GM12878 (cell line): Measurements from ENCODE around the gene KDM2A. TPM values are rescaled to one million over a fixed set of nuclear protein-coding genes. Genes with fewer than 3 reads are reported as not detected.

Source experiments
- CHD1 ChIP-seq: IDR thresholded peaks from 2 replicates; pipeline ENCODE4 v1.6.1; 2012; ENCODE audit warnings: low read depth, low read length, improper control_type of control experiment
- CREB1 ChIP-seq: IDR thresholded peaks from 2 replicates; pipeline ENCODE4 v1.6.1; 2012; ENCODE audit warnings: low read depth, mild to moderate bottlenecking, inconsistent platforms
- FOS ChIP-seq: IDR thresholded peaks from 3 replicates; pipeline ENCODE4 v1.6.1; 2011; ENCODE audit warnings: borderline replicate concordance; ENCODE audit not compliant: insufficient read length; ENCODE audit errors: extremely low read depth
- HCFC1 ChIP-seq: fragments of 150-350 bp; IDR thresholded peaks from 2 replicates; pipeline ENCODE4 v1.6.1; 2014; ENCODE audit warnings: low read length
- HDAC2 ChIP-seq: fragments of 200-600 bp; sonication (generic); IDR thresholded peaks from 2 replicates; pipeline ENCODE4 v1.6.1; 2017
- MTA2 ChIP-seq: fragments of 450-650 bp; IDR thresholded peaks from 2 replicates; pipeline ENCODE4 v1.6.1; 2016; ENCODE audit warnings: low read depth, mild to moderate bottlenecking, moderate library complexity
- NFYB ChIP-seq: IDR thresholded peaks from 2 replicates; pipeline ENCODE4 v1.6.1; 2011; ENCODE audit warnings: low read depth, mild to moderate bottlenecking, low read length, improper control_type of control experiment, moderate library complexity; ENCODE audit not compliant: insufficient read depth
- RB1 ChIP-seq: fragments of 450-650 bp; formaldehyde crosslinking; IDR thresholded peaks from 2 replicates; pipeline ENCODE4 v1.6.1; 2017; ENCODE audit warnings: mild to moderate bottlenecking, borderline replicate concordance
- RBBP5 ChIP-seq: fragments of 200-600 bp; sonication (generic); conservative IDR thresholded peaks from 2 replicates; pipeline ENCODE4 v1.6.1; 2016
- REST ChIP-seq: IDR thresholded peaks from 2 replicates; pipeline ENCODE4 v1.6.1; 2012; ENCODE audit warnings: mild to moderate bottlenecking, low read depth, low read length
- SMC3 ChIP-seq: IDR thresholded peaks from 2 replicates; pipeline ENCODE4 v1.6.1; 2011; ENCODE audit warnings: low read length, improper control_type of control experiment, borderline replicate concordance
- SREBF1 ChIP-seq: IDR thresholded peaks from 2 replicates; pipeline ENCODE4 v1.6.1; 2012; ENCODE audit warnings: mild to moderate bottlenecking, low read length
- YY1 ChIP-seq: IDR thresholded peaks from 2 replicates; pipeline ENCODE4 v1.6.1; 2011; ENCODE audit warnings: low read depth, mild to moderate bottlenecking, low read length
- ZBTB11 ChIP-seq: fragments of 450-650 bp; formaldehyde crosslinking; IDR thresholded peaks from 2 replicates; pipeline ENCODE4 v1.5.0; 2022; ENCODE audit warnings: mild to moderate bottlenecking, missing genetic modification characterization
- ZNF207 ChIP-seq: fragments of 450-650 bp; IDR thresholded peaks from 2 replicates; pipeline ENCODE4 v1.6.1; 2014; ENCODE audit warnings: antibody characterized with exemption, mild to moderate bottlenecking, borderline replicate concordance
- polyA plus RNA-seq, 11 experiments: library from polyadenylated mRNA; depleted of rRNA in 4 of 11; unstranded in 6 of 11; stranded (reverse) in 5 of 11; fragments of >200 nt; fragmentation: Nextera tagmentation in 4 of 11; fragmentation: Illumina TruSeq in 1 of 11; extraction: Ambion mirVana in 4 of 11; extraction: Trizol in 1 of 11; gene quantifications; 1 replicate in 1 of 11; 2 replicates in 10 of 11; pipeline versions ENCODE4 v1.2.1 to v1.2.3, GENCODE V29; 2011 to 2016; ENCODE audit warnings: inconsistent platforms in 2 of 11, missing spikeins in 2 of 11, low read depth in 1 of 11
- total RNA-seq, 4 experiments: library from RNA; depleted of rRNA in 3 of 4; stranded (reverse); fragments of >200 nt in 3 of 4; fragmentation: Illumina TruSeq in 1 of 4; extraction: Trizol in 1 of 4; gene quantifications; 2 replicates each; pipeline versions ENCODE4 v1.2.1 to v1.2.3, GENCODE V29; 2013 to 2021
- TF ChIP-seq, protein P1 (sequence below): fragments of 450-650 bp; IDR thresholded peaks from 2 replicates; pipeline ENCODE4 v1.6.1; 2016; ENCODE audit warnings: mild to moderate bottlenecking
- TF ChIP-seq, protein P2 (sequence below): IDR thresholded peaks from 2 replicates; pipeline ENCODE4 v1.6.1; 2011; ENCODE audit warnings: mild to moderate bottlenecking, low read depth, low read length, moderate library complexity; ENCODE audit not compliant: insufficient replicate concordance
- TF ChIP-seq, protein P3 (sequence below): fragments of 450-650 bp; conservative IDR thresholded peaks from 2 replicates; pipeline ENCODE4 v1.6.1; 2017; ENCODE audit warnings: mild to moderate bottlenecking, moderate library complexity

Gene KDM2A
- total and polyA plus RNA-seq, 10 of the 15 experiments (the other 5 are each of a cell fraction or from before 2014, with no cell fraction given): 10.5 to 69.3 (median 41.6) TPM

DNA sequence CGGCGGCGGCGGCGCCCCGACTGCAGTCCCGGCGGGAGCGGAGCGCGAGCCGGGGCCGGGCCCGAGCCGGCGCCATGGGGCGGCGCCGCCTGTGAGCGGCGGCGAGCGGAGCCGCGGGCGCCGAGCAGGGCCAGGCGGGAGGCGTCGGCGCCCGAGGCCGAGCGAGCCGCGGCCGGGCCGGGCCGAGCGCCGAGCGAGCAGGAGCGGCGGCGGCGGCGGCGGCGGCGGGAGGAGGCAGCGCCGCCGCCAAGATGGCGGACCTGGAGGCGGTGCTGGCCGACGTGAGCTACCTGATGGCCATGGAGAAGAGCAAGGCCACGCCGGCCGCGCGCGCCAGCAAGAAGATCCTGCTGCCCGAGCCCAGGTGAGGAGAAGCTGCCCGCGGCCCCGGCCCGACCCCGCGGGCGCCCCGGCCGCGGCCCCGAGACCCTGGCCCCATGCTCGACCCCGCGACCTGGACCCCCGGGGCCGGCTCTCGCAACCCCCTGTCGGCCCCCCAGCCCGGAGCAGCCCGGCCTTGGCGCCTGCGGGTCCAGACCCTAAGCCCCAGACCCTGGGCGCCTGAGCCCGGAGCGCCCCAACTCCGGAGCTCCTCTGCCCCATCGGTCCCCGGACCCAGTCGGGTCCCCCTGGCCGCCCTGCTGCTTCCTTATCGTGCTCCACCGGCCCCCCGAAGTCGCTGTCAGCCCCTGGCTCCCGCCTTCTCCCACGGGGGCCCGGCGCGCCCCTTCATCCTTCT is 147.6 kb downstream of the KDM2A start, which contains the start of gene GRK2 (continued):
- TF ChIP-seq ZNF207: no peak
- TF ChIP-seq YY1: peak; percentile 90
- TF ChIP-seq, protein P1, sequence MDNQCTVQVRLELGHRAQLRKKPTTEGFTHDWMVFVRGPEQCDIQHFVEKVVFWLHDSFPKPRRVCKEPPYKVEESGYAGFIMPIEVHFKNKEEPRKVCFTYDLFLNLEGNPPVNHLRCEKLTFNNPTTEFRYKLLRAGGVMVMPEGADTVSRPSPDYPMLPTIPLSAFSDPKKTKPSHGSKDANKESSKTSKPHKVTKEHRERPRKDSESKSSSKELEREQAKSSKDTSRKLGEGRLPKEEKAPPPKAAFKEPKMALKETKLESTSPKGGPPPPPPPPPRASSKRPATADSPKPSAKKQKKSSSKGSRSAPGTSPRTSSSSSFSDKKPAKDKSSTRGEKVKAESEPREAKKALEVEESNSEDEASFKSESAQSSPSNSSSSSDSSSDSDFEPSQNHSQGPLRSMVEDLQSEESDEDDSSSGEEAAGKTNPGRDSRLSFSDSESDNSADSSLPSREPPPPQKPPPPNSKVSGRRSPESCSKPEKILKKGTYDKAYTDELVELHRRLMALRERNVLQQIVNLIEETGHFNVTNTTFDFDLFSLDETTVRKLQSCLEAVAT: no peak
- no peak for TF ChIP-seq CREB1
- no peak for TF ChIP-seq NFYB
- no peak for TF ChIP-seq MTA2
- no peak for TF ChIP-seq SMC3
- TF ChIP-seq REST: no peak
- no peak for TF ChIP-seq RBBP5
- no peak for TF ChIP-seq CHD1
- no peak for TF ChIP-seq ZBTB11
- no peak for TF ChIP-seq HDAC2
- TF ChIP-seq RB1: no peak; the same call in 1 of the 2 replicates
- TF ChIP-seq, protein P2, sequence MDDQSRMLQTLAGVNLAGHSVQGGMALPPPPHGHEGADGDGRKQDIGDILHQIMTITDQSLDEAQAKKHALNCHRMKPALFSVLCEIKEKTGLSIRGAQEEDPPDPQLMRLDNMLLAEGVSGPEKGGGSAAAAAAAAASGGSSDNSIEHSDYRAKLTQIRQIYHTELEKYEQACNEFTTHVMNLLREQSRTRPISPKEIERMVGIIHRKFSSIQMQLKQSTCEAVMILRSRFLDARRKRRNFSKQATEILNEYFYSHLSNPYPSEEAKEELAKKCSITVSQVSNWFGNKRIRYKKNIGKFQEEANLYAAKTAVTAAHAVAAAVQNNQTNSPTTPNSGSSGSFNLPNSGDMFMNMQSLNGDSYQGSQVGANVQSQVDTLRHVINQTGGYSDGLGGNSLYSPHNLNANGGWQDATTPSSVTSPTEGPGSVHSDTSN: no peak
- TF ChIP-seq FOS: no peak
- no peak for TF ChIP-seq SREBF1
- TF ChIP-seq HCFC1: no peak
- TF ChIP-seq, protein P3, sequence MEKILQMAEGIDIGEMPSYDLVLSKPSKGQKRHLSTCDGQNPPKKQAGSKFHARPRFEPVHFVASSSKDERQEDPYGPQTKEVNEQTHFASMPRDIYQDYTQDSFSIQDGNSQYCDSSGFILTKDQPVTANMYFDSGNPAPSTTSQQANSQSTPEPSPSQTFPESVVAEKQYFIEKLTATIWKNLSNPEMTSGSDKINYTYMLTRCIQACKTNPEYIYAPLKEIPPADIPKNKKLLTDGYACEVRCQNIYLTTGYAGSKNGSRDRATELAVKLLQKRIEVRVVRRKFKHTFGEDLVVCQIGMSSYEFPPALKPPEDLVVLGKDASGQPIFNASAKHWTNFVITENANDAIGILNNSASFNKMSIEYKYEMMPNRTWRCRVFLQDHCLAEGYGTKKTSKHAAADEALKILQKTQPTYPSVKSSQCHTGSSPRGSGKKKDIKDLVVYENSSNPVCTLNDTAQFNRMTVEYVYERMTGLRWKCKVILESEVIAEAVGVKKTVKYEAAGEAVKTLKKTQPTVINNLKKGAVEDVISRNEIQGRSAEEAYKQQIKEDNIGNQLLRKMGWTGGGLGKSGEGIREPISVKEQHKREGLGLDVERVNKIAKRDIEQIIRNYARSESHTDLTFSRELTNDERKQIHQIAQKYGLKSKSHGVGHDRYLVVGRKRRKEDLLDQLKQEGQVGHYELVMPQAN: 0 out of 2 replicates have a peak, but pooled peaks have one; percentile 33
